Central memory CD8-positive, alpha-beta T cell (primary cell): ENCODE results near the gene PPP6R2.
"Not testable (repeated sequence)": the region's sequence is repeated elsewhere in the genome, so short reads cannot be mapped to it uniquely, and the experiment has no call there.

Experiments used
- ATAC-seq: fragments of 150-1000 bp; cut with Tn5 transposase; replicated peaks from 2 replicates; pipeline ENCODE4 v1.10.0; 2022; ENCODE audit warnings: mild to moderate bottlenecking, moderate FRiP score, moderate number of reproducible peaks; ENCODE audit not compliant: poor library complexity, severe bottlenecking; ENCODE audit errors: extremely low read depth
- DNase-seq, 2 donors: peaks; one replicate each; pipeline ENCODE4 v3.0.0; 2021; ENCODE audit warnings: low spot score in 2 of 2
- H3K27ac Mint-ChIP-seq: one replicate; pipeline ENCODE4 v1.8.0; 2022; ENCODE audit warnings: low read depth, mild to moderate bottlenecking, moderate library complexity, mixed read lengths
- H3K27me3 Mint-ChIP-seq: one replicate; pipeline ENCODE4 v1.8.0; 2022; ENCODE audit warnings: mixed read lengths
- H3K36me3 Mint-ChIP-seq: one replicate; pipeline ENCODE4 v1.8.0; 2022; ENCODE audit warnings: mild to moderate bottlenecking, moderate library complexity, mixed read lengths; ENCODE audit not compliant: insufficient read depth
- H3K4me1 Mint-ChIP-seq: one replicate; pipeline ENCODE4 v1.8.0; 2022; ENCODE audit warnings: mixed read lengths
- H3K4me3 Mint-ChIP-seq: one replicate; pipeline ENCODE4 v1.8.0; 2022; ENCODE audit warnings: mild to moderate bottlenecking, moderate library complexity, mixed read lengths
- H3K9me3 Mint-ChIP-seq: one replicate; pipeline ENCODE4 v1.8.0; 2022; ENCODE audit warnings: mixed read lengths

Gene PPP6R2

GRCh38 chr22:50316114-50317065 lies 26.7 kb upstream of the PPP6R2 start:
- H3K27me3 Mint-ChIP-seq = no peaks in the 10 kb centered on the region
- H3K27ac Mint-ChIP-seq = no peak overlapping the region
- peaks cover 4% of the 10 kb centered on the region for H3K36me3 Mint-ChIP-seq
- ATAC-seq (no peak), DNase-seq (no peak)
- H3K4me3 Mint-ChIP-seq = no peak overlapping the region
- H3K4me1 Mint-ChIP-seq = peaks cover 17% of the 10 kb centered on the region
- H3K9me3 Mint-ChIP-seq = no peaks in the 10 kb centered on the region

DNA sequence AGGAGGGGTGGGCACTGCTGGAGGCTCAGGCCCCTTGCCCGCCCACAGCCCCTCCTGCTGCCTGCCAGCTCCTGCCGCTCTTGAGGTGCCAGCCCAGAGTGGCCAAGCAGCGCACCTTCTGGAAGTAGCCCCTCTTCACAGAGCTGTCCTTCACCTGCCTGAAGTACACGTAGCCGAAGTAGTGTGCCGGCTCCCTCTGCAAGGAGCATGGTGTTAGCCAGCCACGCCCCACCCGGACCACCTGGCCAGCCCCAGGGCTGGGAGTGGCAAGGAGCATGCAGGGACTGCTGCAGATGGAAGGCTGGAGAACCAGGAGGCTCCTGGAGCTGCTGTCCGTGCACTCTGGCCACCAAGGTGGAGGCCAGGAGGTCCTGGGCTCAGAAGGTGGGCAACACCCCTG lies 25.9 kb upstream of the PPP6R2 start:
- H3K4me3 Mint-ChIP-seq = no peak overlapping the region
- DNase-seq (no peak), ATAC-seq (no peak)
- no peaks in the 10 kb centered on the region for H3K9me3 Mint-ChIP-seq
- H3K4me1 Mint-ChIP-seq = peaks cover 17% of the 10 kb centered on the region
- no peaks in the 10 kb centered on the region for H3K27me3 Mint-ChIP-seq
- no peak overlapping the region for H3K27ac Mint-ChIP-seq
- H3K36me3 Mint-ChIP-seq = peaks cover 4% of the 10 kb centered on the region

- H3K36me3 Mint-ChIP-seq = peaks cover 4% of the 10 kb centered on the region
- H3K4me3 Mint-ChIP-seq = no peak overlapping the region
- H3K4me1 Mint-ChIP-seq = peaks cover 17% of the 10 kb centered on the region
- ATAC-seq (no peak), DNase-seq (no peak)
- no peaks in the 10 kb centered on the region for H3K27me3 Mint-ChIP-seq
- no peak overlapping the region for H3K27ac Mint-ChIP-seq
- H3K9me3 Mint-ChIP-seq = no peaks in the 10 kb centered on the region
Measured at GRCh38 chr22:50317674-50318073, 25.5 kb upstream of the PPP6R2 start.

DNA sequence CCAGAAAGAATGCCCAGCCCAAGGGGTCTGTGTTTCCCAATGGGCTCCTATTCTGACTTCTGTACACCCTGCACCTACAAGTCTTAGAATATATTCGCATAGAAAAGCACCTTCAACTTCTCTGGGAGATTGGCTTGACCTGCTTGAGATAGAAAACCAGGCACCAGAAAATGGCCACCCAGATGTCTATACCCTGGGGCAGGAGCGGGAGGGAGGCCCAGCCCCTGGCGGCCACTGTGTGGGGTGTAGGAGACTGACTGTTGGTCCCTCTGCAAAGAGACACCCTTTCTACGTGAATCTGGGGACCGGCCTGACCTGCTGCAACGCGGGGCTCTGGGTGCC lies 24.8 kb upstream of the PPP6R2 start:
- no peak overlapping the region for H3K4me3 Mint-ChIP-seq
- H3K9me3 Mint-ChIP-seq = no peaks in the 10 kb centered on the region
- H3K27me3 Mint-ChIP-seq = no peaks in the 10 kb centered on the region
- DNase-seq (no peak), ATAC-seq (no peak)
- H3K4me1 Mint-ChIP-seq = peaks cover 17% of the 10 kb centered on the region
- H3K27ac Mint-ChIP-seq = no peak overlapping the region
- H3K36me3 Mint-ChIP-seq = peaks cover 4% of the 10 kb centered on the region

DNA sequence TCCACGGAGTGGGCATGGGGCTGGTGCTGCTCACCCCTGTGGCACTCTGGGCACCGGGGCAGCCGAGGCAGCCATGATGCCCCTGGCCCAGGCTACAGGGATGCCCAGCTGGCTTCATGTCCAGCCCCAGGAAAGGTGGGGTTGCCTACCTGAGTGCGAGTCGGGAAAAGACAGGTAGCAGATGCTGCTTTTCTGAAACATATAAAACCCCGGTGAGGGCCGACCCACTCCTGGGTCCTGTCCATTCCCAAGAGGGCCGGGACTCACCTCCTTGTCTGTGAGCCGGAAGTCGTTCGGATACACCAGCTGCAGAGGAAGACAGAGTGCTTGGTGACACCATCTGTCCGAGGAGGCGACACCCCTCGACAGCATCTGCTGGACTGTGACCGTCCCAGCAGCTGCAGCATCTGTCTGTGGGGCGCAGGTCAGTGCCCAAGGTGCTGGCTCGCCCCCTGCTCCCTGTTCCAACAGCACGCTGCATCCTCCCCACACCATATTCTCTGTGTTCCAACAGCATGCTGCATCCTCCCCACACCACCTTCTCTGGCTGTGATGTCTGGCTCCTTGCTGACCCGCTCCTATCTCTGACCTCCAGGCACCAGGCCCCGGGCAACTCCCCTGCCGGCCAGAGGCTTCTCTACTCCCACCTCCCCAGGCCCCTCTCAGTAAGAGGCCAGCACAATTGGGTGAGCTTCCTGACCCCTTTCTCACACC lies 24.3 kb upstream of the PPP6R2 start:
- H3K4me3 Mint-ChIP-seq = no peak overlapping the region
- no peaks in the 10 kb centered on the region for H3K9me3 Mint-ChIP-seq
- DNase-seq (no peak), ATAC-seq (no peak)
- peaks cover 17% of the 10 kb centered on the region for H3K4me1 Mint-ChIP-seq
- no peaks in the 10 kb centered on the region for H3K27me3 Mint-ChIP-seq
- H3K27ac Mint-ChIP-seq = no peak overlapping the region
- H3K36me3 Mint-ChIP-seq = peaks cover 4% of the 10 kb centered on the region

GRCh38 chr22:50319503-50319951 lies 23.6 kb upstream of the PPP6R2 start:
- H3K4me1 Mint-ChIP-seq = peaks cover 11% of the 10 kb centered on the region
- no peak overlapping the region for H3K4me3 Mint-ChIP-seq

DNA sequence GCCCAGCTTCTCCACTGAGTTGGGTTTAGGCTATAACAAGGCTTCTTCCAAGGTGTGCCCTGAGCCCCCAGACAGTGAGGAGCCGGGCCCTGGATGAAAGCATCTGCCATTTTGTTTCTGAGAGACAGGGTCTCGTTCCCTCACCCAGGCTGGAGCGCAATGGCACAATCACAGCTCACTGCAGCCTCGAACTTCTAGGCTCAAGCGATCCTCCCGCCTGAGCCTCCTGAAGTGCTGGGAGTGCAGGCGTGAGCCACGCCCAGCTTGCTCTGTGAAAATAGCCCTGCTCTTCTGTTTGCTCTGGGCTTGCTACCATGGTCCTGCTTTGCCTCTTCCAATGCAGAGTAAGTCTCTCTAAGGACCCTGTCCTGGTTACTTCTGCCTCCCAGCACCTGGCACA lies 23.0 kb upstream of the PPP6R2 start:
- ATAC-seq (no peak), DNase-seq (no peak)
- Mint-ChIP-seq H3K27me3 (no peaks in the 10 kb centered on the region), H3K27ac (no peak overlapping the region), H3K4me3 (no peak overlapping the region), H3K4me1 (peaks cover 5% of the 10 kb centered on the region), H3K9me3 (no peaks in the 10 kb centered on the region), H3K36me3 (peaks cover 2% of the 10 kb centered on the region)

More at GRCh38 chr22:50319503-50319951, 23.6 kb upstream of the PPP6R2 start:
- Mint-ChIP-seq H3K9me3 (no peaks in the 10 kb centered on the region), H3K36me3 (peaks cover 2% of the 10 kb centered on the region), H3K27ac (no peak overlapping the region), H3K27me3 (no peaks in the 10 kb centered on the region)
- DNase-seq (no peak), ATAC-seq (no peak)

DNA sequence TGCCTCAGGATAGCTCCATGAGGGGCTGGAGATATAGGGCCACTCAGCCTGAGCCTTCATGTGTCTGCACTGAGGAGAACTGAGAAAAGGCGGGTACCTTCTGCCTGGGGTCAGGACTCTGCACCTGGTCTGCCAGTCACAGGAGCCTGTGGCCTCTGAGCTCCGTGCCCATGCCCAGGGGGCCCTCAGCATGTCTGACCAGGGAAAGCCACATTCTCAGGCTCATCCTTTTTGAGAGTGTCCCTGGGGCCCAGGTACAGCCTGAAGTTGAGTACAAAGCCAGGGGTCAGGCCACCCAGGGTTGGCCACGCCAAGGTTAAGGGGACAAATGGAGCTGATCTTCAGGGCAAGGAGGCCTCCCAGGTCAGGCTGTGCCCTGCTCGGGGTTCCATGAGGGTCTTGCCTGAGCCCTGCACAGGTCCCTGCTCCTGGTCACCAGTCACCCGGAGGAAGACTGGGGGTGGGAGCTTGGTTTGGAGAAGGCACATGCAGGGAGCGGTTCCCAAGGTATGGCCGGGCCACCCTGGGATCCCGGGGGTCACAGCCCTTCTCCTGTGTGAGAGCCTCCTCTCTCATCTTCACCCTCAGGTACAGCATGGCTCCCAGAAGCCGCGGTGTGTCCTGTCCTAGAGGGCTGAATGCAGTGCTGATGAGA lies 22.3 kb upstream of the PPP6R2 start:
- peaks cover 2% of the 10 kb centered on the region for H3K4me1 Mint-ChIP-seq
- ATAC-seq = no peak

DNA sequence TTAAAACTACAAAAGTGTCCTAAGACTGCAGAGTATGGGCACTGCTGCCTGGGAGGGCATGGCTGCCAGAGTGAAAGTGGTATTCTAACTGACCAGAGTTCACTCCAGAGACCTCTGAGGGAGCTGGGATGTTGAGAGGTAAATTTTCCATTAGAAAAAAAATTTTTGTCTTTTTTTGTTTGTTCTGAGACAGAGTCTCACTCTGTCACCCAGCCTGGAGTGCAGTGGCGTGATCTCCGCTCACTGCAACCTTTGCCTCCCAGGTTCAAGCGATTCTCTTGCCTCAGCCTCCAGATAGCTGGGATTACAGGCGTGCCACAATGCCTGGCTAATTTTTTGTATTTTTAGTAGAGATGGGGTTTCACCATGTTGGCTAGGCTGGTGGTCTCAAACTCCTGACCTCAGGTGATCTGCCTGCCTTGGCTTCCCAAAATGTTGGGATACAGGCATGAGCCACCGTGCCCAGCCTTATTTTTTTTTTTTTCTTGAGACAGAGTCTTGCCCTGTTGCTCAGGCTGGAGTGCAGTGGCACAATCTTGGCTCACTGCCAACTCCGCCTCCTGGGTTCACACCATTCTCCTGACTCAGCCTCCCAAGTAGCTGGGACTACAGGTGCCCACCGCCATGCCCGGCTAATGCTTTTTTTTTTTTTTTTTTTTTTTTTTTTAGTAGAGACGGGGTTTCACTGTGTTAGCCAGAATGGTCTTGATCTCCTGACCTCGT lies 20.6 kb upstream of the PPP6R2 start:
- not testable (repeated sequence) for DNase-seq, H3K36me3 Mint-ChIP-seq, ATAC-seq, H3K4me1 Mint-ChIP-seq, H3K4me3 Mint-ChIP-seq, H3K27ac Mint-ChIP-seq, H3K27me3 Mint-ChIP-seq, H3K9me3 Mint-ChIP-seq

More for the DNA sequence above, 22.3 kb upstream of the PPP6R2 start:
- Mint-ChIP-seq H3K27ac (no peak overlapping the region), H3K9me3 (no peaks in the 10 kb centered on the region), H3K36me3 (peaks cover 2% of the 10 kb centered on the region), H3K4me3 (no peak overlapping the region), H3K27me3 (no peaks in the 10 kb centered on the region)
- DNase-seq = no peak

DNA sequence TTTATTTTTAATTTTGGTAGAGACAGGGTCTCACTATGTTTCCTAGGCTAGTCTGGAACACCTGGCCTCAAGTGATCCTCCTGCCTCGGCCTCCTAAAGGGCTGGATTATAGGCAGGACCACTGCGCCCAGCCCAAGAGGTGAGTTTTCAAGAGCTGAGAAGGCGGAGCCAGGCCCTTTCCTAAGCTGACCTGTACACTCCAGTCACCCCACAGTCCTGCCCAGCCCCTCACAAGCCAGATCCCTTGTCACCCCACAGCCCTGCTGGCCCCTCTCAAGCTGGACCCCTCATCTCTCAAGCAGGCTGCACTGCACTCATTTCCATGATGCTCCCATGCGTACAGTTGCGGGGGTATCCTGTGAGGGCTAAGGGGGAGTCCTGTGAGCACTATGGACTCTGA lies 19.2 kb upstream of the PPP6R2 start:
- peaks cover 2% of the 10 kb centered on the region for H3K36me3 Mint-ChIP-seq
- ATAC-seq (no peak), DNase-seq (no peak)
- H3K4me1 Mint-ChIP-seq = peaks cover 9% of the 10 kb centered on the region
- no peaks in the 10 kb centered on the region for H3K9me3 Mint-ChIP-seq
- H3K27ac Mint-ChIP-seq = no peak overlapping the region
- H3K27me3 Mint-ChIP-seq = no peaks in the 10 kb centered on the region
- no peak overlapping the region for H3K4me3 Mint-ChIP-seq

- peak overlapping the region; percentile 80 for H3K27ac Mint-ChIP-seq
- DNase-seq = no peak
- no peaks in the 10 kb centered on the region for H3K9me3 Mint-ChIP-seq
Measured at GRCh38 chr22:50325444-50326224, 17.5 kb upstream of the PPP6R2 start.

More at GRCh38 chr22:50325444-50326224, 17.5 kb upstream of the PPP6R2 start:
- ATAC-seq = no peak
- Mint-ChIP-seq H3K4me1 (peaks cover 9% of the 10 kb centered on the region), H3K27me3 (no peaks in the 10 kb centered on the region), H3K36me3 (peaks cover 2% of the 10 kb centered on the region), H3K4me3 (peak overlapping the region; percentile 81)
